Suprapubic skin (tissue), 3 donors: ENCODE results near the gene SCFD2.

Source experiments
- EP300 ChIP-seq: sonication (generic); formaldehyde crosslinking; IDR thresholded peaks from one replicate; pipeline ENCODE4 v1.6.1; 2017; ENCODE audit warnings: antibody characterized with exemption
- POLR2A ChIP-seq, 2 donors: fragments of 450-650 bp; IDR thresholded peaks; one replicate each; pipeline ENCODE4 v1.6.1; 2017; ENCODE audit warnings: antibody characterized with exemption in 2 of 2, mild to moderate bottlenecking in 2 of 2, moderate library complexity in 2 of 2
- TF ChIP-seq, protein P1 (sequence below), 2 donors: fragments of 200-600 bp in 1 of 2; fragments of 450-650 bp in 1 of 2; sonication (generic) in 1 of 2; IDR thresholded peaks; one replicate each; pipeline ENCODE4 v1.5.1; 2016 to 2019; ENCODE audit warnings: antibody characterized with exemption in 2 of 2, mild to moderate bottlenecking in 1 of 2, moderate library complexity in 1 of 2

DNA sequence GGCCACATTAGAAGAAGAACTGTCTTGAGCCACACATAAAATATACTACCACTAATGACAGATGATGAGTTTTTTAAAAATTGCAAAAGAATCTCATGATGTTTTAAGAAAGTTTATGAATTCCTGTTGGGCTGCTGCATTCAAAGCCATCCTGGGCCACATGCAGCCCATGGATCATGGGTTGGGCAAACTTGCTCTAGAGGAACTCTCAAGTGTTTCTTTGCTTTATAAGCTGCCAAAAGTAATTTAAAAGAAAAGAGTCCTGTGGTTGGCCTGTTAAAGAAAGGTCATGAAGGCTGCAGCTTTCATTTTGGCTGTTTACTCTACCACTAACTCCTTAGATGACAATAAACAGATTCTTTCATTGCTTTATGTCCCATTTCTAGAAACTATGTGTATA, 218.2 kb downstream of the SCFD2 start:
- TF ChIP-seq POLR2A (IDR thresholded peaks at IDR 0.05) (no peak), EP300 (no peak)
- TF ChIP-seq, protein P1, sequence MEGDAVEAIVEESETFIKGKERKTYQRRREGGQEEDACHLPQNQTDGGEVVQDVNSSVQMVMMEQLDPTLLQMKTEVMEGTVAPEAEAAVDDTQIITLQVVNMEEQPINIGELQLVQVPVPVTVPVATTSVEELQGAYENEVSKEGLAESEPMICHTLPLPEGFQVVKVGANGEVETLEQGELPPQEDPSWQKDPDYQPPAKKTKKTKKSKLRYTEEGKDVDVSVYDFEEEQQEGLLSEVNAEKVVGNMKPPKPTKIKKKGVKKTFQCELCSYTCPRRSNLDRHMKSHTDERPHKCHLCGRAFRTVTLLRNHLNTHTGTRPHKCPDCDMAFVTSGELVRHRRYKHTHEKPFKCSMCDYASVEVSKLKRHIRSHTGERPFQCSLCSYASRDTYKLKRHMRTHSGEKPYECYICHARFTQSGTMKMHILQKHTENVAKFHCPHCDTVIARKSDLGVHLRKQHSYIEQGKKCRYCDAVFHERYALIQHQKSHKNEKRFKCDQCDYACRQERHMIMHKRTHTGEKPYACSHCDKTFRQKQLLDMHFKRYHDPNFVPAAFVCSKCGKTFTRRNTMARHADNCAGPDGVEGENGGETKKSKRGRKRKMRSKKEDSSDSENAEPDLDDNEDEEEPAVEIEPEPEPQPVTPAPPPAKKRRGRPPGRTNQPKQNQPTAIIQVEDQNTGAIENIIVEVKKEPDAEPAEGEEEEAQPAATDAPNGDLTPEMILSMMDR (IDR thresholded peaks at IDR 0.05), result no peak
